Type B pancreatic cell (in vitro differentiated cells): Measurements from ENCODE around the gene TMEM163. TPM values are rescaled to one million over a fixed set of nuclear protein-coding genes. Genes with fewer than 3 reads are reported as not detected.

ENCODE experiments used
- DNase-seq: peaks from one replicate; pipeline ENCODE4 v3.0.0; 2021; ENCODE audit warnings: mixed read lengths; ENCODE audit not compliant: unreplicated experiment; ENCODE audit errors: extremely low spot score
- H3K27ac Mint-ChIP-seq: 2 replicates; pipeline ENCODE4 v1.8.0; 2021; ENCODE audit warnings: mild to moderate bottlenecking, mixed read lengths
- H3K27me3 Mint-ChIP-seq: 2 replicates; pipeline ENCODE4 v1.8.0; 2021; ENCODE audit warnings: mixed read lengths
- H3K36me3 Mint-ChIP-seq: 2 replicates; pipeline ENCODE4 v1.8.0; 2021; ENCODE audit warnings: mixed read lengths
- H3K4me1 Mint-ChIP-seq: one replicate; pipeline ENCODE4 v1.8.0; 2021; ENCODE audit warnings: mixed read lengths; ENCODE audit not compliant: unreplicated experiment
- H3K4me3 Mint-ChIP-seq: 2 replicates; pipeline ENCODE4 v1.8.0; 2021; ENCODE audit warnings: mild to moderate bottlenecking, mixed read lengths
- H3K9me3 Mint-ChIP-seq: 2 replicates; pipeline ENCODE4 v1.8.0; 2021; ENCODE audit warnings: mixed read lengths
- total RNA-seq: library from RNA; stranded (reverse); gene quantifications from 2 replicates; pipeline ENCODE4 v1.2.1, GENCODE V29; 2021; ENCODE audit warnings: low replicate concordance
- TF ChIP-seq, protein P1 (sequence below): fragments of 200-600 bp; sonication (generic); conservative IDR thresholded peaks from 2 replicates; pipeline ENCODE4 v1.5.0; 2021; ENCODE audit warnings: antibody characterized with exemption, mild to moderate bottlenecking

The TMEM163 gene
- total RNA-seq, 1 donor from 2014 or later, result 4.0 TPM

GRCh38 chr2:134462275-134462674 lies 256.5 kb downstream of the TMEM163 start:
- H3K4me1 Mint-ChIP-seq, result peaks cover 19% of the 10 kb centered on the region
- DNase-seq, result peak; percentile 37
- peak overlapping the region; percentile 2 for H3K27ac Mint-ChIP-seq
- no peaks in the 10 kb centered on the region for H3K27me3 Mint-ChIP-seq
- H3K4me3 Mint-ChIP-seq, result no peak overlapping the region
- no peaks in the 10 kb centered on the region for H3K36me3 Mint-ChIP-seq
- H3K9me3 Mint-ChIP-seq, result no peaks in the 10 kb centered on the region
- TF ChIP-seq, protein P1, sequence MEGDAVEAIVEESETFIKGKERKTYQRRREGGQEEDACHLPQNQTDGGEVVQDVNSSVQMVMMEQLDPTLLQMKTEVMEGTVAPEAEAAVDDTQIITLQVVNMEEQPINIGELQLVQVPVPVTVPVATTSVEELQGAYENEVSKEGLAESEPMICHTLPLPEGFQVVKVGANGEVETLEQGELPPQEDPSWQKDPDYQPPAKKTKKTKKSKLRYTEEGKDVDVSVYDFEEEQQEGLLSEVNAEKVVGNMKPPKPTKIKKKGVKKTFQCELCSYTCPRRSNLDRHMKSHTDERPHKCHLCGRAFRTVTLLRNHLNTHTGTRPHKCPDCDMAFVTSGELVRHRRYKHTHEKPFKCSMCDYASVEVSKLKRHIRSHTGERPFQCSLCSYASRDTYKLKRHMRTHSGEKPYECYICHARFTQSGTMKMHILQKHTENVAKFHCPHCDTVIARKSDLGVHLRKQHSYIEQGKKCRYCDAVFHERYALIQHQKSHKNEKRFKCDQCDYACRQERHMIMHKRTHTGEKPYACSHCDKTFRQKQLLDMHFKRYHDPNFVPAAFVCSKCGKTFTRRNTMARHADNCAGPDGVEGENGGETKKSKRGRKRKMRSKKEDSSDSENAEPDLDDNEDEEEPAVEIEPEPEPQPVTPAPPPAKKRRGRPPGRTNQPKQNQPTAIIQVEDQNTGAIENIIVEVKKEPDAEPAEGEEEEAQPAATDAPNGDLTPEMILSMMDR, result no peak

DNA sequence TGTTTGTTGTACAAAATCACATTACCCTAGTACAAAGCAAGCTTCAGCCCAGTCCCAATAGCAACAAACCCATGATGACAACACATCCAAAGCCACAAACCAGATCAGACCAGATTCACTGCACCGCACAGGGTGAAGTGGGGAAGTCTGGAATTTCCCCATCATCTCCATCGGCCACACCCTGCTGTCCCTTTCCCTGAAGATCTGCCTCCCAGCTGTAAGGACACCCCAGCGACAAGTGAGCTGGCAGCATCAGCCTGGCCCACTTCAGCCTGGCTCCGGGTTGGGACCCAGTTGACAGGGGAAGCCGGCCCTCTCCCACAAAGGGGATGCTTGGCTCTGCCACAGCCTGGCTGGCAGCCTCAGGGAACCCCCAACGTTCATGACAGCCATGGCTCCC lies 257.3 kb downstream of the TMEM163 start:
- Mint-ChIP-seq H3K4me3 (no peak overlapping the region), H3K9me3 (no peaks in the 10 kb centered on the region), H3K27ac (no peak overlapping the region), H3K4me1 (peaks cover 17% of the 10 kb centered on the region), H3K27me3 (no peaks in the 10 kb centered on the region), H3K36me3 (no peaks in the 10 kb centered on the region)
- peak; percentile 58 for DNase-seq
- TF ChIP-seq, protein P1, result no peak

DNA sequence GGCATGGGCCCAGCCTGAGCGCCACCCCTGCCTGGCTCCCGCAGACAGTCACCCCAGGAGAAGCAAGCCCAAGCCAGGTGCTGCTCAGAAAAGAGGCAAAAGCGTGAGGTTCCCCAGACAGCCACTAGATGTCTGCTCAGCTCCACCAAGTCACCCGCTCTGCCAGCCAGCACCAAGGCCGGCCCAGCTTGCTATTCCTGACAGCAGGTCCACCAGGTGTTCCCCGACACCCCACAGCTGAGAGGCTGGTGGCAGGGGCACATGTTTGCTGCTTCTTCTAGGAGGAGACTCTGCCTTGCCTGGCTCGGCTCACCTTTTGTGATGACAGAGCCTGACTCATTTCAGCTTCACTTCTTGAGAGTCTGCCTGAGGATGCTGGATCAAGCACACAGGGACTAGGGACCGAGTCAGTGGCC lies 258.2 kb downstream of the TMEM163 start:
- Mint-ChIP-seq H3K27me3 (no peaks in the 10 kb centered on the region), H3K4me3 (no peak overlapping the region), H3K9me3 (no peaks in the 10 kb centered on the region), H3K36me3 (no peaks in the 10 kb centered on the region), H3K4me1 (peaks cover 10% of the 10 kb centered on the region), H3K27ac (peak overlapping the region; percentile 29)
- peak; percentile 71 for DNase-seq
- TF ChIP-seq, protein P1, result peak; percentile 77

- Mint-ChIP-seq H3K4me1 (peaks cover 5% of the 10 kb centered on the region), H3K9me3 (no peaks in the 10 kb centered on the region), H3K27me3 (no peaks in the 10 kb centered on the region), H3K36me3 (no peaks in the 10 kb centered on the region), H3K27ac (no peak overlapping the region), H3K4me3 (no peak overlapping the region)
- no peak for DNase-seq
- TF ChIP-seq, protein P1, result no peak
Observed at GRCh38 chr2:134459706-134460406, 258.9 kb downstream of the TMEM163 start.

GRCh38 chr2:134458950-134459349 lies 259.9 kb downstream of the TMEM163 start:
- Mint-ChIP-seq H3K4me3 (no peak overlapping the region), H3K4me1 (peaks cover 6% of the 10 kb centered on the region), H3K9me3 (no peaks in the 10 kb centered on the region), H3K27me3 (no peaks in the 10 kb centered on the region), H3K27ac (no peak overlapping the region), H3K36me3 (no peaks in the 10 kb centered on the region)
- no peak for DNase-seq
- TF ChIP-seq, protein P1, result no peak
